Measurements from ENCODE around the gene SCAF8.

The SCAF8 gene

GRCh38 chr6:154862536-154862935 lies 129.3 kb downstream of the SCAF8 start:
- WGBS (ENCODE audit: extremely low coverage, insufficient coverage, insufficient read length) = no CpG with 5 or more reads among the region's 11 CpGs
- no peak overlapping the region for H2AK5ac ChIP-seq (ENCODE audit: low read length)

GRCh38 chr6:154864066-154864430 lies 130.8 kb downstream of the SCAF8 start:
- Histone ChIP-seq H3K79me2 (ENCODE audit: control insufficient read depth, insufficient read depth, low read length, poor library complexity) (no peaks in the 10 kb centered on the region), H3K9me3 (ENCODE audit: insufficient read depth, low read depth, low read length) (no peaks in the 10 kb centered on the region), H4K12ac (ENCODE audit: low read depth, low read length) (no peak overlapping the region), H3K4ac (ENCODE audit: low read depth, low read length) (no peak overlapping the region), H3K4me1 (ENCODE audit: control insufficient read depth in 1 of 2, insufficient read depth in 2 of 2, low read length in 2 of 2) (no peaks in the 10 kb centered on the region), H3K23ac (ENCODE audit: low read length) (no peak overlapping the region), H3K79me1 (ENCODE audit: low read length) (no peaks in the 10 kb centered on the region), H2AK5ac (ENCODE audit: low read length) (no peak overlapping the region), H2AFZ (ENCODE audit: insufficient read depth, low read length, poor library complexity) (no peak overlapping the region), H3K36me3 (ENCODE audit: control insufficient read depth in 1 of 2, insufficient read depth in 2 of 2, low read length in 2 of 2) (no peaks in the 10 kb centered on the region), H2BK5ac (ENCODE audit: low read depth, low read length, poor library complexity) (no peak overlapping the region), H4K8ac (ENCODE audit: low read depth, low read length) (no peak overlapping the region), H3K4me2 (ENCODE audit: low read length) (no peak overlapping the region), H3K4me3 (ENCODE audit: low read depth, low read length) (no peak overlapping the region), H4K91ac (ENCODE audit: low read depth, low read length) (no peak overlapping the region), H3K27me3 (ENCODE audit: insufficient read depth, low read length) (no peaks in the 10 kb centered on the region), H3K9ac (ENCODE audit: low read length) (no peak overlapping the region), H3K18ac (ENCODE audit: low read length) (no peak overlapping the region), H3K14ac (ENCODE audit: low read length) (no peak overlapping the region), H3K27ac (ENCODE audit: low read depth, low read length) (no peak overlapping the region), H2BK12ac (ENCODE audit: low read length) (no peak overlapping the region), H2BK120ac (ENCODE audit: insufficient read depth, low read length, poor library complexity) (no peak overlapping the region)
- no CpG with 5 or more reads among the region's 3 CpGs for WGBS (ENCODE audit: extremely low coverage, insufficient coverage, insufficient read length)
- no peak for DNase-seq

More at GRCh38 chr6:154862536-154862935, 129.3 kb downstream of the SCAF8 start:
- Histone ChIP-seq H3K23ac (ENCODE audit: low read length) (no peak overlapping the region), H3K9me3 (ENCODE audit: insufficient read depth, low read depth, low read length) (no peaks in the 10 kb centered on the region), H3K79me1 (ENCODE audit: low read length) (no peaks in the 10 kb centered on the region), H3K18ac (ENCODE audit: low read length) (no peak overlapping the region), H3K9ac (ENCODE audit: low read length) (no peak overlapping the region), H2AFZ (ENCODE audit: insufficient read depth, low read length, poor library complexity) (no peak overlapping the region), H3K27me3 (ENCODE audit: insufficient read depth, low read length) (no peaks in the 10 kb centered on the region), H3K14ac (ENCODE audit: low read length) (no peak overlapping the region), H3K27ac (ENCODE audit: low read depth, low read length) (no peak overlapping the region), H2BK5ac (ENCODE audit: low read depth, low read length, poor library complexity) (no peak overlapping the region), H3K4me3 (ENCODE audit: low read depth, low read length) (no peak overlapping the region), H2BK120ac (ENCODE audit: insufficient read depth, low read length, poor library complexity) (no peak overlapping the region), H4K12ac (ENCODE audit: low read depth, low read length) (no peak overlapping the region), H4K8ac (ENCODE audit: low read depth, low read length) (no peak overlapping the region), H4K91ac (ENCODE audit: low read depth, low read length) (no peak overlapping the region), H3K4ac (ENCODE audit: low read depth, low read length) (no peak overlapping the region), H3K4me1 (ENCODE audit: control insufficient read depth in 1 of 2, insufficient read depth in 2 of 2, low read length in 2 of 2) (no peaks in the 10 kb centered on the region), H3K79me2 (ENCODE audit: control insufficient read depth, insufficient read depth, low read length, poor library complexity) (no peaks in the 10 kb centered on the region), H3K4me2 (ENCODE audit: low read length) (no peak overlapping the region), H3K36me3 (ENCODE audit: control insufficient read depth in 1 of 2, insufficient read depth in 2 of 2, low read length in 2 of 2) (no peaks in the 10 kb centered on the region), H2BK12ac (ENCODE audit: low read length) (no peak overlapping the region)
- no peak for DNase-seq

- Histone ChIP-seq H3K9me3 (ENCODE audit: insufficient read depth, low read depth, low read length) (no peaks in the 10 kb centered on the region), H4K8ac (ENCODE audit: low read depth, low read length) (no peak overlapping the region), H2BK12ac (ENCODE audit: low read length) (no peak overlapping the region), H4K12ac (ENCODE audit: low read depth, low read length) (no peak overlapping the region), H3K79me1 (ENCODE audit: low read length) (no peaks in the 10 kb centered on the region), H3K14ac (ENCODE audit: low read length) (no peak overlapping the region), H2BK120ac (ENCODE audit: insufficient read depth, low read length, poor library complexity) (no peak overlapping the region), H2AFZ (ENCODE audit: insufficient read depth, low read length, poor library complexity) (no peak overlapping the region), H3K23ac (ENCODE audit: low read length) (no peak overlapping the region), H4K91ac (ENCODE audit: low read depth, low read length) (no peak overlapping the region), H3K79me2 (ENCODE audit: control insufficient read depth, insufficient read depth, low read length, poor library complexity) (no peaks in the 10 kb centered on the region), H3K4me1 (ENCODE audit: control insufficient read depth in 1 of 2, insufficient read depth in 2 of 2, low read length in 2 of 2) (no peaks in the 10 kb centered on the region), H3K4me3 (ENCODE audit: low read depth, low read length) (no peak overlapping the region), H3K18ac (ENCODE audit: low read length) (no peak overlapping the region), H3K36me3 (ENCODE audit: control insufficient read depth in 1 of 2, insufficient read depth in 2 of 2, low read length in 2 of 2) (no peaks in the 10 kb centered on the region), H3K27ac (ENCODE audit: low read depth, low read length) (no peak overlapping the region), H2BK5ac (ENCODE audit: low read depth, low read length, poor library complexity) (no peak overlapping the region), H2AK5ac (ENCODE audit: low read length) (no peak overlapping the region), H3K4ac (ENCODE audit: low read depth, low read length) (no peak overlapping the region), H3K27me3 (ENCODE audit: insufficient read depth, low read length) (no peaks in the 10 kb centered on the region), H3K9ac (ENCODE audit: low read length) (no peak overlapping the region), H3K4me2 (ENCODE audit: low read length) (no peak overlapping the region)
- DNase-seq = no peak
- no CpG with 5 or more reads among the region's 4 CpGs for WGBS (ENCODE audit: extremely low coverage, insufficient coverage, insufficient read length)
Observed at GRCh38 chr6:154865291-154865690, 132.1 kb downstream of the SCAF8 start.

- Histone ChIP-seq H3K9me3 (ENCODE audit: insufficient read depth, low read depth, low read length) (no peaks in the 10 kb centered on the region), H3K27ac (ENCODE audit: low read depth, low read length) (no peak overlapping the region), H4K8ac (ENCODE audit: low read depth, low read length) (no peak overlapping the region), H3K4ac (ENCODE audit: low read depth, low read length) (no peak overlapping the region), H3K79me1 (ENCODE audit: low read length) (no peaks in the 10 kb centered on the region), H4K91ac (ENCODE audit: low read depth, low read length) (no peak overlapping the region), H3K18ac (ENCODE audit: low read length) (no peak overlapping the region), H3K4me2 (ENCODE audit: low read length) (no peak overlapping the region), H3K23ac (ENCODE audit: low read length) (no peak overlapping the region), H2AFZ (ENCODE audit: insufficient read depth, low read length, poor library complexity) (no peak overlapping the region), H3K4me3 (ENCODE audit: low read depth, low read length) (no peak overlapping the region), H3K4me1 (ENCODE audit: control insufficient read depth in 1 of 2, insufficient read depth in 2 of 2, low read length in 2 of 2) (no peaks in the 10 kb centered on the region), H3K36me3 (ENCODE audit: control insufficient read depth in 1 of 2, insufficient read depth in 2 of 2, low read length in 2 of 2) (no peaks in the 10 kb centered on the region), H3K27me3 (ENCODE audit: insufficient read depth, low read length) (no peaks in the 10 kb centered on the region), H2BK120ac (ENCODE audit: insufficient read depth, low read length, poor library complexity) (no peak overlapping the region), H2BK12ac (ENCODE audit: low read length) (no peak overlapping the region), H2BK5ac (ENCODE audit: low read depth, low read length, poor library complexity) (no peak overlapping the region), H3K79me2 (ENCODE audit: control insufficient read depth, insufficient read depth, low read length, poor library complexity) (no peaks in the 10 kb centered on the region), H2AK5ac (ENCODE audit: low read length) (no peak overlapping the region), H3K9ac (ENCODE audit: low read length) (no peak overlapping the region), H4K12ac (ENCODE audit: low read depth, low read length) (no peak overlapping the region), H3K14ac (ENCODE audit: low read length) (no peak overlapping the region)
- peak; percentile 6 to 78 for DNase-seq
- no CpG with 5 or more reads among the region's 6 CpGs for WGBS (ENCODE audit: extremely low coverage, insufficient coverage, insufficient read length)
Observed at GRCh38 chr6:154868143-154868594, 135.0 kb downstream of the SCAF8 start.
